Astrocyte (in vitro differentiated cells and primary cell): Measurements from ENCODE around the gene ACHE.

Experiments
- EZH2 ChIP-seq: IDR thresholded peaks from 2 replicates; pipeline ENCODE4 v1.6.1; 2012; ENCODE audit warnings: mild to moderate bottlenecking, low read length, inconsistent platforms; ENCODE audit not compliant: insufficient read depth
- TF ChIP-seq, protein P1 (sequence below): IDR thresholded peaks from 2 replicates; pipeline ENCODE4 v1.5.1; 2011; ENCODE audit warnings: low read depth, mild to moderate bottlenecking, inconsistent platforms, low read length, moderate library complexity; ENCODE audit not compliant: insufficient read depth

DNA sequence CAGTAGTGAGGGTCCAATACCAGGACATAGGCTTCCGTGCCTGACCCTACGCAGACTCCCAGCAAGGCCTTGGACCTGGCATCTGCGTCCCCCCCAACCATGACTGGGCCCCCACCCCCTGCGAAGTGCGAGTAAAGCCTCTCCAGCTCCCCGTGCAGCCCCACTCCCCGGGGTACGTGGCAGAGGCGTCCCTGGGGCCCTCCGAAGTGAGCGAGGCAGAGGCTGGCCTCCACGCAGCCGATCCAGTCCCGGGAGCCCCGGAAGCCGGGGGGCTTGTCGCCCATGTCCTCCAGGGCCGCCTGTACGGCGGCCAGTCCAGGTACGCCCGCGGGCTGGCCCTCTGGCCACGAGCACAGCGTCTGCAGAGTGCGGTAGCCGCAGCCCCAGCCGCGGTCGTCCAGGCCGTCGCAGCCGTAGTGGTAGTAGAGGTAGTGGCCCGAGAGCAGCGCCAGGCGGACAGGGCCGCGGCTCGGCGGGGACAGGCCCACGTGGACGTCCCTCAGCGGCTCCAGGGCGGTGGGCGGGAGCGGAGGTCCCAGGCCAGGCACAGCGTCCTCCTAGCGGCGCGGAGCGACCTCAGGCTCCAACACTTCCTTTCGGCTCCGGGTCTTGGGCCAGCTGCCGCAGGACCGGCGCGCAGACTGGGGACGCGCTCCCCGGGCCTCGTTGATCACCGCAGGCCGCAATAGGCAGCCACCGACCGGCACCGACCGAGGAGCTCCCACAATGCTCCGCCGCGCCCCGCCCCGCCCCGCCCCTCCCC lies 6.5 kb downstream of the ACHE start, which contains the start of gene UFSP1:
- TF ChIP-seq, protein P1, sequence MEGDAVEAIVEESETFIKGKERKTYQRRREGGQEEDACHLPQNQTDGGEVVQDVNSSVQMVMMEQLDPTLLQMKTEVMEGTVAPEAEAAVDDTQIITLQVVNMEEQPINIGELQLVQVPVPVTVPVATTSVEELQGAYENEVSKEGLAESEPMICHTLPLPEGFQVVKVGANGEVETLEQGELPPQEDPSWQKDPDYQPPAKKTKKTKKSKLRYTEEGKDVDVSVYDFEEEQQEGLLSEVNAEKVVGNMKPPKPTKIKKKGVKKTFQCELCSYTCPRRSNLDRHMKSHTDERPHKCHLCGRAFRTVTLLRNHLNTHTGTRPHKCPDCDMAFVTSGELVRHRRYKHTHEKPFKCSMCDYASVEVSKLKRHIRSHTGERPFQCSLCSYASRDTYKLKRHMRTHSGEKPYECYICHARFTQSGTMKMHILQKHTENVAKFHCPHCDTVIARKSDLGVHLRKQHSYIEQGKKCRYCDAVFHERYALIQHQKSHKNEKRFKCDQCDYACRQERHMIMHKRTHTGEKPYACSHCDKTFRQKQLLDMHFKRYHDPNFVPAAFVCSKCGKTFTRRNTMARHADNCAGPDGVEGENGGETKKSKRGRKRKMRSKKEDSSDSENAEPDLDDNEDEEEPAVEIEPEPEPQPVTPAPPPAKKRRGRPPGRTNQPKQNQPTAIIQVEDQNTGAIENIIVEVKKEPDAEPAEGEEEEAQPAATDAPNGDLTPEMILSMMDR = no peak
- no peak for TF ChIP-seq EZH2
